ENCODE data around the gene SLC38A10. TPM values are rescaled to one million over a fixed set of nuclear protein-coding genes. Genes with fewer than 3 reads are reported as not detected.
A peak's percentile ranks its signal among the peaks of the same experiment; 100 is the strongest.

The SLC38A10 gene
- total and polyA plus RNA-seq, 2 of the 13 experiments (the other 11 are each of a cell fraction or from before 2014, with no cell fraction given): 23.4 to 55.8 TPM

DNA sequence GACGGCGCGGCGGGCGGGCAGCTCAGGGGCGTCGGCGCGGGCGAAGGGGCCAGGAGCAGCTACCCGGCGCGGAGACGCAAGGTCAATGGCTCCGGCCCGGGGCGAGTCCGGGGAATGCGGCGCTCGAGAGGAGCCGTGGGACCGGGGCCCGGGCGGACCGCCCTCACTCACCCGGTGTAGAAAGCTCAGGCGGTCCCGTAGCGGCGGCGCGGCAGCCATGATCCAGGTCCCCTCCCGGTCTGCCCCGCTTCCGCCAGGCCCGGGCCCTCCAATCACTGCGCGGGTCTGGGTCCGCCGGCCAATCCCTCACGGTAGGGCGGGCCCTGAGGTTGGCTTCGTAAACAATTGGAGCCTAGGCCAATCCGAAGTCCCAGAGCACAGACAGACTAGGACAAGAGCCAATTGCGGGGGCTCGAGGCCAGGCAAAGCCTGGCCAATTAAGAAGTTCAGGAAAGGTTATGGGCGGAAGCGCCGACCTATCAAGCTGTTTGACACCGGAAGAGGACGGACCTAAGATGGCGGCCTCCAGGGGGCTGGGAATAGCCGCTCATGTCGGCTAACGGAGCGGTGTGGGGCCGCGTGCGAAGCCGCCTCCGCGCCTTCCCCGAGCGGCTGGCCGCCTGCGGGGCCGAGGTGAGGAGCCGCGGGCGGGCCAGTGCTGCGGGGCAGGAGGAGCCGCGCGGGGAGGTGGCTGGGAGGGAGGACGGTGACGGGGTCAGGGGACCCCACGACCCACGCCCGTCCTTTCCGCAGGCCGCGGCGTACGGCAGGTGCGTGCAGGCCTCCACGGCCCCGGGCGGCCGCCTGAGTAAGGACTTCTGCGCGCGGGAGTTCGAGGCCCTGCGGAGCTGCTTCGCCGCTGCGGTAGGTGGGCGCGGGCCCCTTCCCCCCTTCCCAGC lies 56.0 kb downstream of the SLC38A10 start, which contains the start of the genes NDUFAF8 and TEPSIN (continued):
- TF ChIP-seq HNRNPK (IDR thresholded peaks at IDR 0.05; ENCODE audit: low read depth, low read length, poor library complexity, severe bottlenecking): peak; percentile 85
- TF ChIP-seq, protein P1, sequence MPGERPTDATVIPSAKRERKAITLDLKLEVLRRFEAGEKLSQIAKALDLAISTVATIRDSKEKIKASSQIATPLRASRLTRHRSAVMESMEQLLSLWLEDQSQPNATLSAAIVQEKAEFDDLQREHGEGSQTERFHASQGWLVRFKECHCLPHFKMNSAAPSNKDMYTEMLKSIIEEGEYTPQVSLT (CRISPR knock-in tag; IDR thresholded peaks at IDR 0.05; ENCODE audit: borderline replicate concordance, low read depth): peak; percentile 31; the same call in 1 of the 2 replicates
- TF ChIP-seq, protein P2, sequence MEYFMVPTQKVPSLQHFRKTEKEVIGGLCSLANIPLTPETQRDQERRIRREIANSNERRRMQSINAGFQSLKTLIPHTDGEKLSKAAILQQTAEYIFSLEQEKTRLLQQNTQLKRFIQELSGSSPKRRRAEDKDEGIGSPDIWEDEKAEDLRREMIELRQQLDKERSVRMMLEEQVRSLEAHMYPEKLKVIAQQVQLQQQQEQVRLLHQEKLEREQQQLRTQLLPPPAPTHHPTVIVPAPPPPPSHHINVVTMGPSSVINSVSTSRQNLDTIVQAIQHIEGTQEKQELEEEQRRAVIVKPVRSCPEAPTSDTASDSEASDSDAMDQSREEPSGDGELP (IDR thresholded peaks at IDR 0.05; ENCODE audit: borderline replicate concordance, low read depth): 0 out of 2 replicates have a peak, but pooled peaks have one; percentile 30
- peak; percentile 76 for TF ChIP-seq IRF2 (CRISPR knock-in tag; IDR thresholded peaks at IDR 0.05)
- peak; percentile 52 for TF ChIP-seq DR1 (CRISPR knock-in tag; IDR thresholded peaks at IDR 0.05)
- TF ChIP-seq PHF20 (CRISPR knock-in tag; IDR thresholded peaks at IDR 0.05): peak; percentile 89
- TF ChIP-seq, protein P3, sequence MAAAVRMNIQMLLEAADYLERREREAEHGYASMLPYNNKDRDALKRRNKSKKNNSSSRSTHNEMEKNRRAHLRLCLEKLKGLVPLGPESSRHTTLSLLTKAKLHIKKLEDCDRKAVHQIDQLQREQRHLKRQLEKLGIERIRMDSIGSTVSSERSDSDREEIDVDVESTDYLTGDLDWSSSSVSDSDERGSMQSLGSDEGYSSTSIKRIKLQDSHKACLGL (CRISPR knock-in tag; IDR thresholded peaks at IDR 0.05): peak; percentile 62
- TF ChIP-seq, protein P4, sequence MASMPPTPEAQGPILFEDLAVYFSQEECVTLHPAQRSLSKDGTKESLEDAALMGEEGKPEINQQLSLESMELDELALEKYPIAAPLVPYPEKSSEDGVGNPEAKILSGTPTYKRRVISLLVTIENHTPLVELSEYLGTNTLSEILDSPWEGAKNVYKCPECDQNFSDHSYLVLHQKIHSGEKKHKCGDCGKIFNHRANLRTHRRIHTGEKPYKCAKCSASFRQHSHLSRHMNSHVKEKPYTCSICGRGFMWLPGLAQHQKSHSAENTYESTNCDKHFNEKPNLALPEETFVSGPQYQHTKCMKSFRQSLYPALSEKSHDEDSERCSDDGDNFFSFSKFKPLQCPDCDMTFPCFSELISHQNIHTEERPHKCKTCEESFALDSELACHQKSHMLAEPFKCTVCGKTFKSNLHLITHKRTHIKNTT (CRISPR knock-in tag; IDR thresholded peaks at IDR 0.05): no peak
- peak; percentile 88 for TF ChIP-seq ZNF451 (CRISPR knock-in tag; IDR thresholded peaks at IDR 0.05)
- TF ChIP-seq, protein P5, sequence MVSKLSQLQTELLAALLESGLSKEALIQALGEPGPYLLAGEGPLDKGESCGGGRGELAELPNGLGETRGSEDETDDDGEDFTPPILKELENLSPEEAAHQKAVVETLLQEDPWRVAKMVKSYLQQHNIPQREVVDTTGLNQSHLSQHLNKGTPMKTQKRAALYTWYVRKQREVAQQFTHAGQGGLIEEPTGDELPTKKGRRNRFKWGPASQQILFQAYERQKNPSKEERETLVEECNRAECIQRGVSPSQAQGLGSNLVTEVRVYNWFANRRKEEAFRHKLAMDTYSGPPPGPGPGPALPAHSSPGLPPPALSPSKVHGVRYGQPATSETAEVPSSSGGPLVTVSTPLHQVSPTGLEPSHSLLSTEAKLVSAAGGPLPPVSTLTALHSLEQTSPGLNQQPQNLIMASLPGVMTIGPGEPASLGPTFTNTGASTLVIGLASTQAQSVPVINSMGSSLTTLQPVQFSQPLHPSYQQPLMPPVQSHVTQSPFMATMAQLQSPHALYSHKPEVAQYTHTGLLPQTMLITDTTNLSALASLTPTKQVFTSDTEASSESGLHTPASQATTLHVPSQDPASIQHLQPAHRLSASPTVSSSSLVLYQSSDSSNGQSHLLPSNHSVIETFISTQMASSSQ (IDR thresholded peaks at IDR 0.05; ENCODE audit: low read depth): no peak
- TF ChIP-seq, protein P5 (CRISPR knock-in tag; IDR thresholded peaks at IDR 0.05; ENCODE audit: borderline replicate concordance): peak; percentile 7; the same call in 1 of the 2 replicates
- TF ChIP-seq ONECUT2 (CRISPR knock-in tag; IDR thresholded peaks at IDR 0.05): no peak; the same call in 1 of the 2 replicates
- no peak for TF ChIP-seq MAZ (IDR thresholded peaks at IDR 0.05; ENCODE audit: borderline replicate concordance, low read depth, low read length)
- TF ChIP-seq MAZ (CRISPR knock-in tag; IDR thresholded peaks at IDR 0.05; ENCODE audit: low read depth): 0 out of 2 replicates have a peak, but pooled peaks have one; percentile 51
- peak; percentile 49; the same call in 1 of the 2 replicates for TF ChIP-seq SATB2 (CRISPR knock-in tag; IDR thresholded peaks at IDR 0.05)
- TF ChIP-seq, protein P6, sequence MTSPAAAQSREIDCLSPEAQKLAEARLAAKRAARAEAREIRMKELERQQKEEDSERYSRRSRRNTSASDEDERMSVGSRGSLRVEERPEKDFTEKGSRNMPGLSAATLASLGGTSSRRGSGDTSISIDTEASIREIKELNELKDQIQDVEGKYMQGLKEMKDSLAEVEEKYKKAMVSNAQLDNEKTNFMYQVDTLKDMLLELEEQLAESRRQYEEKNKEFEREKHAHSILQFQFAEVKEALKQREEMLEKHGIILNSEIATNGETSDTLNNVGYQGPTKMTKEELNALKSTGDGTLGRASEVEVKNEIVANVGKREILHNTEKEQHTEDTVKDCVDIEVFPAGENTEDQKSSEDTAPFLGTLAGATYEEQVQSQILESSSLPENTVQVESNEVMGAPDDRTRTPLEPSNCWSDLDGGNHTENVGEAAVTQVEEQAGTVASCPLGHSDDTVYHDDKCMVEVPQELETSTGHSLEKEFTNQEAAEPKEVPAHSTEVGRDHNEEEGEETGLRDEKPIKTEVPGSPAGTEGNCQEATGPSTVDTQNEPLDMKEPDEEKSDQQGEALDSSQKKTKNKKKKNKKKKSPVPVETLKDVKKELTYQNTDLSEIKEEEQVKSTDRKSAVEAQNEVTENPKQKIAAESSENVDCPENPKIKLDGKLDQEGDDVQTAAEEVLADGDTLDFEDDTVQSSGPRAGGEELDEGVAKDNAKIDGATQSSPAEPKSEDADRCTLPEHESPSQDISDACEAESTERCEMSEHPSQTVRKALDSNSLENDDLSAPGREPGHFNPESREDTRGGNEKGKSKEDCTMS (CRISPR knock-in tag; conservative IDR thresholded peaks at IDR 0.05): 0 out of 2 replicates have a peak, but pooled peaks have one; percentile 19
- peak; percentile 100 for TF ChIP-seq NFYB (CRISPR knock-in tag; IDR thresholded peaks at IDR 0.05)
- peak; percentile 35; the same call in 1 of the 2 replicates for TF ChIP-seq ZSCAN20 (CRISPR knock-in tag; IDR thresholded peaks at IDR 0.05; ENCODE audit: borderline replicate concordance)

Data from HepG2 (cell line).